ENCODE results near the gene INVS.

DNA sequence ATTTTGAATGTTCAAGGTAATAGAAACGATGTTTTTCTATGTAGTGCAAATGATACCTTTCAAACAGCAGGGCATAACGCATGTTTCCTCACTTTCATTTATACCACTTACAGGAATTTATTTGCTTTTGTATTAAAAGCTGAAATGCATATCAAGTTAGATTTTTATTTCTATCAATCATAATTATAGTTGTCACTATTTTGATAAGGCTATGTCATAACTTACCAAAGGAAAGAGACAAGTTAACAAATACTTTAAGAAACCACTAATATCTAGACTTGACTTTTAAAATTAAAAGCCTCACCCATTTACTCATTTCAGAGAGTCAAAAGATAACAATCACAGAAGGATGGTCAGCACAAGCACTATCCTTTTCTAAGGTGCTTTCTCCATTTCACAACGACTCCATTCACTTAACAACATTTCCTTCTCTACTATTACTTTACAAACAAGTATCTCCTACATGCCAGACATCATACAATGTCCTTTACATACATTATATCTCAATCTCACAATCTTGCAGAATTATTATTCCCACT lies 12.9 kb upstream of the INVS start:
- no peak for TF ChIP-seq POLR2A (IDR thresholded peaks at IDR 0.05)
- no peak for TF ChIP-seq CTCF (IDR thresholded peaks at IDR 0.05)
- no peak for TF ChIP-seq EP300 (IDR thresholded peaks at IDR 0.05)

All from suprapubic skin (tissue), 3 donors.